HG02571 (cell line): ENCODE measurements around the gene PGBD1.
"Not testable (repeated sequence)": the region's sequence is repeated elsewhere in the genome, so short reads cannot be mapped to it uniquely, and the experiment has no call there.

Experiments used
- ATAC-seq: cut with Tn5 transposase; IDR thresholded peaks from one replicate; pipeline ENCODE4 v1.9.1; 2021; ENCODE audit warnings: mild to moderate bottlenecking, moderate library complexity; ENCODE audit not compliant: unreplicated experiment

The PGBD1 gene

DNA sequence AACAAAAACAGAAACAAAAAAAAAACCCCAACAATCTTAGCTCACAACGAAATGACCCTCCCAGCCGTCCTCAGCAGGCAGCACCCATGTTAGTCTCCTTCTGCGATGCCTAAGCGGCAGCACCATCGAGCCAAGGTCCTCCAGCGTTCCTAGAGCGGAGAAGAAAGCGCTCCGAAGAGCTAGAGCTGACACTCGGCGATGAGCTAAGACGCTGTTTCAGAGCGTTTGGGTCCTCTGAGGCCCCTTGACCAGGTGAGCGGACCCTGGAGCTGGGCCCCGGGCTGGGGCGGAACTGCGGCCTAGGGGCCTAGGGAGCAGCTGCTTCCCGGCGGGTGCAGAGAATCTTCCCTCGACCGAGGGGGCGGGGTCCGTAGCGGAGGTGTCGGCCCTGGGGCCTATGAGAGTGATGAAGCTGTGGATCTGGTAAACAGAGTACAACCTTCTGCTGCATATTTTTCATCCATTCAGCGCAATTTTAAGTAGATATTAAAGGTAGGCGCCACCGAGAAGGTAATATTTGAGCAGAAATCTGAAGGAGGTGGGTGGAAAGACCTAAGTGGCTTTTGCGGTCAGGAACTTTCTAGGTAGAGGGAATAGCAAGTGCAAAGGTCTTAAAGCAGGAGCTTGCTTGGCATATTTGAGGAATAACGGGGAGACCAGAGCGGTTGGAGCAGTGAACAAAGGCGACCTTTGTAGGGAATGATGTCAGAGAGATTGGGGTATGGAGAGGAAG is 14.2 kb upstream of the PGBD1 start, which contains the start of gene ZSCAN26:
Gene ZSCAN26 (plus strand): TSS at position 182 of the 733 bp plus-strand sequence. CDS start 4,777 bp downstream, outside the sequence.
- ATAC-seq, result peak; percentile 92

DNA sequence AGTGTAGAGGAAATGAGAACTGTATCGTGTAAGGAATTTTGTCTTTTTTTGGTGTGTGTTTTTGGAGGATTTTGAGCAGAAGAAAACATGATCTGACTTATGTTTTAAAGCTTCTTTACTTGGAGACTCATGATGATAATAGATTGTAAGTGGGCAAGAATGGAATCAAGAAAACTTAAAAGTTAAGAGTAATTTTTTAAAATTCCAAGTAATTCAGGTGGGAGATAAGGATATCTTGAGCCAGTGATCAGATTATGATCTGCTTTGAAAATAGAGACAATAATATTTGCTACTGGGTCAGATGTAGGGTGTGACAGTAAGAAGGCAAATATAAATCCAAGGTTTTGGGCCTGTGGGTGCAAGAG is 13.7 kb upstream of the PGBD1 start:
- no peak for ATAC-seq

DNA sequence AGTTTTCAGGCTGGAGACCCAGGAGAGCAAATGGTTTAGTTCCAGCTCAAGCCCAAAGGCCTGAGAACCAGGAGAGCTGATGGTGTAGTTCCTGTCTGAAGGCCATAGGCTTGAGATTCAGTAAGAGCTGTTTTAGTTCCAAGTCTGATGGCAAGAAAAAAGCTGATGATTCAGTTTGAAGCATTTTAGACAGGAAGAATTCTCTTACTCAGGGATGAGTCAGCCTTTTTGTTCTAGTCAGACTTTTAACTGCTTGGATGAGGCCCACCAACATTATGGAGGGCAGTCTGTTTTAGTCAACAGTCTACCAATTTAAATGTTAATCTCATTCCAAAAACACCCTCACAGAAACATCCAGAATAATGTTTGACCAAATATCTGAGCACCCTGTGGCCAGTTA is 11.9 kb upstream of the PGBD1 start:
- ATAC-seq, result no peak

DNA sequence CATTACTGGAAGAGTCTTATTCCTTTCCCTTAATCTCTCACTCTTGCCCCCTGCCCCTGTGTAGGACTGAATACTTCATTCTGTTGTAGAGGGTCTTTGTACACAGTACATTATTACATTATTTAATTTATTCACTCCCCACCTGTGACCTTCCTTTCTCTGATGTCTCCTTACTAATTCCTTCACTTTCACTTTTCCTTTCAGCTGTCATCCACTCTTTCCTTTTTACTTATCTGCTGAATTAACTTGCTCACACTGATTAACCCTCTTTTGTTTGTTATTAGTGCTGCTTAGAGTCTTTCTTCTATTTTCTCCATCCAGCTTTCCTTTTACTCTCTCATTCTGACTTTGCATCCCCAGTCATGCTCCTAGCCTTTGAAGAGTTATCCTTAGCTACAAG is 6.5 kb upstream of the PGBD1 start:
- no peak for ATAC-seq

DNA sequence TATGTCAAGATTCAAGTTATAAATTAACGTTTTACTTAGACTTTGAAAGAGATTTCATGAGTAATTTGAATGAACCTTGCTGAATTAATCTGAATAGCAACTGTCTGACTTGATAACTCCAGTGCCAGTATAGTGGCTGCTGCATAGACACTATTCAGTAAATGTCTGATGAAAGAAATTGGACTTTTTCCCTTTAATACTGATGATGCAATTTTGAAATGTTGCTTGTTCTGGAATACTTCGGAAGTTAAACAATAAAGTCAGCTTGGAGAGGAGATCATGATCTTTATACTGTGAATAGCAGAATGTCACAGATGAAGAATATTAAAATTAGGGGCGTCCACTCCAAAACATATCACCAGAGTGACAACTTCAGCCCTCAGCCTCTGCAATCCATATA is 3.6 kb upstream of the PGBD1 start:
- no peak for ATAC-seq

GRCh38 chr6:28280595-28281287 is 631 bp upstream of the PGBD1 start:
- ATAC-seq, result no peak

- ATAC-seq, result no peak
Observed at GRCh38 chr6:28282926-28283325, 1.6 kb downstream of the PGBD1 start.

- no peak for ATAC-seq
Observed at GRCh38 chr6:28291573-28291972, 10.2 kb downstream of the PGBD1 start.

GRCh38 chr6:28295326-28295725 is 14.0 kb downstream of the PGBD1 start:
- ATAC-seq, result no peak

DNA sequence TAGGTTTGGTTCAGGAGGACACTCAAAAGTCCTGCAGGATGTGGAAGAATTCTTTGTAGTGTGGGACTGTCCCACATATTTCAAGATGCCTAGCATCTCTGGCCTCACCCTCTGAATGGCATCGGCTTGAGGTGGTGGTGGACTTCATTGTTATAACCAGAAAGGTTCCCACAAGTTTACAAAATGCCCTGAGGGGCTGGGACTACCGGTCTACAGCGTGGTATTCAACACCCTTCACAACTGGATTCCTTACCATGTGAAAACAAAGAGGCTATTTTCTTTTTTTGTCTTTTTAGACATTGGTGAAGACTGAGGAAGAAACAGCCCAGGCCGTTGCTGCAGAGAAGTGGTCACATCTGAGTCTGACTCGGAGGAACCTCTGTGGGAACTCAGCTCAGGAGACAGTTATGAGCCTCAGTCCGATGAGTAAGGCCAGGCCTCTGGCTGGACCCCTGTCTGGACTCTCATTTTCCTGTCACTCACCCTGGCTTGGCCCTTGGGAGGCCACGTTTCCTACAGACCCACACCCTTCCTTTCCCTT is 15.2 kb downstream of the PGBD1 start:
- ATAC-seq, result no peak

GRCh38 chr6:28303570-28303969 is 22.2 kb downstream of the PGBD1 start:
- ATAC-seq, result no peak

DNA sequence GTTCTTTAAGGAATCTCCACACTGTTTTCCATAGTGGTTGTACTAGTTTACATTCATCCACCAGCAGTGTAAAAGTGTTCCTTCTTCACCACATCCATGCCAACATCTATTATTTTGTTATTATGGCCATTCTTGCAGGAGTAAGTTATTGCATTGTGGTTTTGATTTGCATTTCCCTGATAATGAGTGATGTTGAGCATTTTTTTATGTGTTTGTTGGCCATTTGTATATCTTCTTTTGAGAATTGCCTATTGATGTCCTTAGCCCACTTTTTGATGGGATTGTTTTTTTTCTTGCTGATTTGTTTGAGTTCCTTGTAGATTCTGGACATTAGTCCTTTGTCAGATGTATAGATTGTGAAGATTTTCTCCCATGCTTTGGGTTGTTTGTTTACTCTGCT is 25.0 kb downstream of the PGBD1 start:
- ATAC-seq, result not testable (repeated sequence)

DNA sequence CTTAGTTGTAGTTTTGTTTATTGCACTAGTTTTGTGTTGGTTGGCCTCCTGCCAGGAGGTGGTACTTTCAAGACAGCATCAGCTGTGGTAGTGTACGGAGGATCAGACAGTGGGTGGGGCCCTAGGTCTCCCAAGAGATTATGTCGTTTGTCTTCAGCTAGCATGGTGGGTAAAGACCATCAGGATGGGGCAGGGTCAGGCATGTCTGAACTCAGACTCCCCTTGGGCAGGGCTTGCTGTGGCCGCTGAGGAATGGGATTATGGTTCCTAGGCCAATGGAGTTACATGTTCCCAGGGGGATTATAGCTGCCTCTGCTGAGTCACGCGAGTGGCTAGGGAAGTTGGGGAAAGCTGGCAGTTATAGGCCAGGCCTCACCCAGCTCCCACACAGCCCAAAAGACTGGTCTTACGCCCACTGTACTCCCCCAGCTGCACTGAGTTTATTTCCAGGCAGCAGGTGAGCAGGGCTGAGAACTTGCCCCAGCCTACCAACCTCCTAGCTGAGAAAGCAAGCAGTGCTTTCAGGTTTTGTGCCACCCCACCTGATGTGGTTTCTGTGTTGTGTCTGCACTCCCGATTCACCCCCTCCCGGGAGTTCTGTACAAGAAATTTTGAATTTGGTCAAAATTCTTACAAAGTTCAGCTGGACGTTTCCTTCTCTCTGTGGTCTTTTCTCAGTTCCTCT is 29.9 kb downstream of the PGBD1 start:
- no peak for ATAC-seq

GRCh38 chr6:28312939-28313338 is 31.6 kb downstream of the PGBD1 start:
- ATAC-seq, result no peak

GRCh38 chr6:28315628-28316027 is 34.3 kb downstream of the PGBD1 start:
- no peak for ATAC-seq

DNA sequence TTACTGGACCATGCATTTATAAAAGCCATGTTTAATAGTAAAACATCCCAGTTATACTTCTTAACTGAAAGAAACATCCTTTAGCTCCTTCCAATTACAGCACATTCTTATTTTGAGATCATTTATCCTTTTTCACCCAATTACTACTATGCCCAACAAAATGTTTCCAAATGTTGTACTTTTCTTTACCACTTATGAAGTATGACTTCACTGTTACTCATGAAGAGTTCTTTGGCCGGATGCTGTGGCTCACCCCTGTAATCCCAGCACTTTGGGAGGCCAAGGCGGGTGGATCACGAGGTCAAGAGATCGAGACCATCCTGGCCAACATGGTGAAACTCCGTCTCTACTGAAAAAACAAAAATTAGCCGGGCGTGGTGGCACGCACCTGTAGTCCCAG is 36.5 kb downstream of the PGBD1 start:
- ATAC-seq, result not testable (repeated sequence)

- ATAC-seq, result no peak
Observed at GRCh38 chr6:28322661-28323060, 41.3 kb downstream of the PGBD1 start.

DNA sequence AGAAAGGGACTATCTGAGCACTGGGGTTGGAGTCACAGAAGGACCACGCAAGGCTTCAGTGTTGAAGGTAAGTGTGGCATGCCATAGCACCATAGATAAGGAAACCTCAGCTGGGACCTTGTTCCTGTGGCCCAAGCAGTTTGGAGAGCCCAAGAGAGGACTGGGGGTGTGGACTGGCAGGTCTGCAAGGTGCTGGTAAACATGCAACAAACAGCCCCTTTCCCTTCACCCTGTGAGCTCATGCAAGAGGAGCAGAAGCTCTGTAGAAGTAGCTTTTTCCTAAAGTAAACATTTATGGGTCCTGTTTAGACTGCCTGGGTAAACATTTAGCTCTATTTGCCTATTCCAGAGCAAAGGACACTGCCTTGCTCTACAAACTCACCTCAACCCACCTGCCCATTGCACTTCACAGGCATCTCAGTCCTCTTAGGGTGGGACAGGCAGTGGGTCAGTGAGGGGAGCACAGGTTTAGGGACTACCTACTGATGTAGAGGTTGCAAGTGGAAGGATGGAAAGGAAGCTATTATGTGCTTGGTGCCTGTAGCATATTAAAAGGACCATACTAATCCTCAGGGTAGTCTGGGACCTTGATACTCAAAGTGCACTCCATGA is 42.5 kb downstream of the PGBD1 start:
- ATAC-seq, result no peak

DNA sequence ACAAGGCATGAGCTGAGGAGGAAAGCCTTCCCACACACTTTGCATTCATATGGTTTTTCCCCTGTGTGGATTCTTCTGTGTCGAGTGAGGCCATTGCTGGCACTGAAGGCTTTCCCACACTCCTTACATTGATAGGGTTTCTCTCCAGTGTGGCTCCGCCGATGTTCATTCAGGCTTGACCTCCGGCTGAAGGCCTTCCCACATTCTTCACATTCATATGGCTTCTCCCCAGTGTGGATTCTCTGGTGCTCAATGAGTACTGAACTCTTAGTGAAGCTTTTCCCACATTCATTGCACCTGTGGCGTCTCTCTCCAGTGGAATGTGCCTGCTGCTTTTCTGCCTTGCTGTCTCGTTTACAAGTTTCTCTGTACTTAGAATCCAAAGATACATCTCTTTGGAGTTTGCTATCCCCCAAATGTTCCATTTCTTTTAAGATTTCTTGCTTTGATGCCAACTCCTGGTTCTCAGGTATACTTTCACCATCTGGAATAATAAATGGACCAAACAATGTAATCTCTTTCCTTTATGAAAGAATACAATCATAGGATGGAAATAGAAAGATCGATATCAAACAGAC is 45.1 kb downstream of the PGBD1 start:
- no peak for ATAC-seq

DNA sequence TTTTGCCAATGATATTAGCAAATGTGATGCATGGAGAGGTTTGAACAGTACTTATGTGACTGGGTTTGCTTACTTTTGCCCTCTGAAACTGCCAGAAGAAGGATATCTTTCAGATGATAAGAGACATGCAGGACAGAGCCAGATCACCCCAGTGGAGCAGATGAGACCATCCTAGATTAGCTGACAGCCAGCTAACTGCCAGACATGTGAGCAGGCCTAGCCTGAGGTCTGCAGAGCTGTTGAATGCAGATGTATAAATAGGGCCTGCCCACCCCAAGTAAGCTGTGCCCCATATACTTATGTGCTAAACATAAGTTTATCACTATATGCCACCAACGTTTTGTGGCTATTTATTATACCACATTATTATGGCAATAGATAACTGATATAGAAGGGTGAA is 48.7 kb downstream of the PGBD1 start:
- ATAC-seq, result no peak

DNA sequence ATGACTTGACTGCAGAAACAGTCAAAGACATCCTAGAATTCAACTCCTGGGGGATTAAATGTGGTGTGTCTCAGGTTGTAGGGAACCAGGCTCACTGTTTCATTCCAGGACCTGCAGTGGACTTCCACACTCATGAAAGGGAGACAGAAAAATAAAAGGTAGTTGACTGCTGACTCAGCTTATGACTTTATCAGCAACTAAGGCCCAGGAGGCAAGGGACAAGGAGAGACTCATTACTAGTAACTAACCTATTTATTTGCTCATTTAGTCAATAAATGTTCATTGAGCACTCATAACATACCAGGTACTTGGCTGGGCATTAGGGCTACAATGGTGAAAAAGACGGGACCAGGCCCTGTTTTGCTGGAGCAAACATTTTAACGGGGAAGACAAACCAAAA is 51.7 kb downstream of the PGBD1 start:
- no peak for ATAC-seq
